Liver (tissue), 3 donors: ENCODE results near the gene DNAJC4.

Experiments used
- ATF3 ChIP-seq: IDR thresholded peaks from 2 replicates; pipeline ENCODE4 v1.6.1; 2016; ENCODE audit warnings: antibody characterized with exemption
- CTCF ChIP-seq: fragments of 150-350 bp; IDR thresholded peaks from 2 replicates; pipeline ENCODE4 v1.5.1; 2017; ENCODE audit warnings: improper control_type of control experiment, low read depth, low read length; ENCODE audit not compliant: missing input control
- EGR1 ChIP-seq, 2 donors: IDR thresholded peaks; 2 replicates each; pipeline ENCODE4 v1.6.1; 2016 to 2018; ENCODE audit warnings: antibody characterized with exemption in 2 of 2, low read depth in 2 of 2
- HNF4A ChIP-seq, 2 donors: conservative IDR thresholded peaks; 2 replicates each; pipeline ENCODE4 v1.6.1; 2016; ENCODE audit warnings: antibody characterized with exemption in 2 of 2, mild to moderate bottlenecking in 2 of 2
- JUND ChIP-seq, 2 donors: IDR thresholded peaks; 2 replicates each; pipeline ENCODE4 v1.6.1; 2016; ENCODE audit warnings: antibody characterized with exemption in 2 of 2
- RXRA ChIP-seq, 2 donors: IDR thresholded peaks; 2 replicates each; pipeline ENCODE4 v1.6.1; 2017 to 2018; ENCODE audit warnings: antibody characterized with exemption in 2 of 2, mild to moderate bottlenecking in 1 of 2
- SP1 ChIP-seq: IDR thresholded peaks from 2 replicates; pipeline ENCODE4 v1.6.1; 2018; ENCODE audit warnings: antibody characterized with exemption, mild to moderate bottlenecking
- TAF1 ChIP-seq: conservative IDR thresholded peaks from 2 replicates; pipeline ENCODE4 v1.6.1; 2016; ENCODE audit warnings: antibody characterized with exemption, mild to moderate bottlenecking
- ZBTB33 ChIP-seq: IDR thresholded peaks from 2 replicates; pipeline ENCODE4 v1.6.1; 2016; ENCODE audit warnings: antibody characterized with exemption
- donor health status: healthy.
- donor health status: healthy.

- no peak for TF ChIP-seq EGR1 (IDR thresholded peaks at IDR 0.05; ENCODE audit: low read depth in 2 of 2)
- TF ChIP-seq TAF1: no peak
- TF ChIP-seq CTCF: no peak
- TF ChIP-seq JUND (IDR thresholded peaks at IDR 0.05): no peak
- TF ChIP-seq ZBTB33: no peak
- TF ChIP-seq HNF4A (conservative IDR thresholded peaks at IDR 0.05): no peak
- no peak for TF ChIP-seq SP1
- TF ChIP-seq RXRA (IDR thresholded peaks at IDR 0.05): no peak
- TF ChIP-seq ATF3: no peak
Observed at GRCh38 chr11:64198511-64198910, 31.8 kb upstream of the DNAJC4 start.
